Cardiac muscle cell (in vitro differentiated cells and primary cell): ENCODE results near the gene TSKS. TPM values are rescaled to one million over a fixed set of nuclear protein-coding genes. Genes with fewer than 3 reads are reported as not detected.
A peak's percentile ranks its signal among the peaks of the same experiment; 100 is the strongest.

Source experiments
- DNase-seq, 2 donors: peaks; one replicate each; pipeline versions ENCODE4 v3.0.0 to v3.0.0-alpha.2; 2010 to 2017; ENCODE audit warnings: low read depth in 1 of 2, low spot score in 1 of 2
- H3K27ac ChIP-seq: fragments of 200-600 bp; sonication (generic); 2 replicates; pipeline ENCODE4 v1.5.1; 2016
- H3K27me3 ChIP-seq: fragments of 200-600 bp; sonication (generic); 2 replicates; pipeline ENCODE4 v1.6.0; 2016; ENCODE audit warnings: control low read depth
- H3K36me3 ChIP-seq: fragments of 200-600 bp; sonication (generic); 2 replicates; pipeline ENCODE4 v1.5.1; 2016; ENCODE audit warnings: control low read depth
- H3K4me1 ChIP-seq: fragments of 200-600 bp; sonication (generic); 2 replicates; pipeline ENCODE4 v1.8.1; 2017; ENCODE audit warnings: low read depth, mild to moderate bottlenecking, mixed run types
- H3K4me3 ChIP-seq: fragments of 200-600 bp; sonication (generic); 2 replicates; pipeline ENCODE4 v1.5.1; 2016; ENCODE audit warnings: mild to moderate bottlenecking
- H3K9me3 ChIP-seq: fragments of 200-600 bp; sonication (generic); 2 replicates; pipeline ENCODE4 v1.5.1; 2017; ENCODE audit warnings: low read depth, mild to moderate bottlenecking, control low read depth
- polyA plus RNA-seq: library from polyadenylated mRNA; unstranded; fragments of >200 nt; fragmentation: Nextera tagmentation; extraction: Ambion mirVana; gene quantifications from 2 replicates; pipeline ENCODE4 v1.2.1, GENCODE V29; 2016
- total RNA-seq: library from RNA; depleted of rRNA; stranded (reverse); fragments of >200 nt; gene quantifications from 2 replicates; pipeline ENCODE4 v1.2.3, GENCODE V29; 2016
- TF ChIP-seq, protein P1 (sequence below): IDR thresholded peaks from 2 replicates; pipeline ENCODE4 v1.5.1; 2012; ENCODE audit warnings: low read depth, mild to moderate bottlenecking, low read length

The TSKS gene
- total and polyA plus RNA-seq, 2 experiments from 2014 or later = 0.09 TPM; not detected in 1

DNA sequence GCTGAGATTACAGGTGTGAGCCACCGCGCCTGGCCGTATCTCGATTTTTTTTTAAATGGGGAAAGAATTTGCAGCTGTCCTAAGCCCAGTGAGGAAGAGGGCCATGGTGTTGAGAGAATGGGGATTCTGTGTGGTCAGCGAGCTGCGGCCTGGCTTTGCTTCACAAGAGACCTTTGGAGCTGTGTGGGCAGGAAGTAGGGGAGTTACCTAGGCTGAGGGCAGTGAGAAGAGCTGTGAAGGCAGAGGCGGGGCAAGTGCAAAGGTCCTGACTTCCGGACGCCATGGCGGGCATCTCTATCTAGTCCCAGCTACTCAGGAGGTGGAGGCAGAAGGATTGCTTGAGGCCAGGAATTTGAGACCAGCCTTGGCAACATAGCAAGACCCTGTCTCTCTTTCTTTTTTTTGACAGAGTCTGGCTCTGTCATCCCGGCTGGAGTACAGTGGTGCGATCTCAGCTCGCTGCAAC, 8.6 kb upstream of the TSKS start:
- H3K27ac ChIP-seq = no peak overlapping the region

DNA sequence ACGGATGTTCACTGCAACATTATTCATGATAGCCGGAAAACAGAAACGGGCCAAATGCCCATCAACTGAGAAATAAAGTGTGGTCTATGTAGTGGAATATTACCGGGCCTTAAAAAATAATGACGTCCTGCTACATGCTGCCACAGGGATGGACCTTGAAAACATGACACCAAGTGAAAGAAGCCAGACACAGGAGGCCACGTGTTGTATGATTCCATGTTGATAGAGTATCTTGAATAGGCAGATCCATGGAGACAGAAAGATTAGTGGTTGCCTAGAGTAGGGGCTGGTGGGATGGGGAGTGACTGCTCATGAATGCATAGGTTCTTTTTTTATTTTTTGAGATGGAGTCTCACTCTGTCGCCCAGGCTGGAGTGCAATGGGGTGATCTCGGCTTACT, 7.4 kb upstream of the TSKS start:
- TF ChIP-seq, protein P1, sequence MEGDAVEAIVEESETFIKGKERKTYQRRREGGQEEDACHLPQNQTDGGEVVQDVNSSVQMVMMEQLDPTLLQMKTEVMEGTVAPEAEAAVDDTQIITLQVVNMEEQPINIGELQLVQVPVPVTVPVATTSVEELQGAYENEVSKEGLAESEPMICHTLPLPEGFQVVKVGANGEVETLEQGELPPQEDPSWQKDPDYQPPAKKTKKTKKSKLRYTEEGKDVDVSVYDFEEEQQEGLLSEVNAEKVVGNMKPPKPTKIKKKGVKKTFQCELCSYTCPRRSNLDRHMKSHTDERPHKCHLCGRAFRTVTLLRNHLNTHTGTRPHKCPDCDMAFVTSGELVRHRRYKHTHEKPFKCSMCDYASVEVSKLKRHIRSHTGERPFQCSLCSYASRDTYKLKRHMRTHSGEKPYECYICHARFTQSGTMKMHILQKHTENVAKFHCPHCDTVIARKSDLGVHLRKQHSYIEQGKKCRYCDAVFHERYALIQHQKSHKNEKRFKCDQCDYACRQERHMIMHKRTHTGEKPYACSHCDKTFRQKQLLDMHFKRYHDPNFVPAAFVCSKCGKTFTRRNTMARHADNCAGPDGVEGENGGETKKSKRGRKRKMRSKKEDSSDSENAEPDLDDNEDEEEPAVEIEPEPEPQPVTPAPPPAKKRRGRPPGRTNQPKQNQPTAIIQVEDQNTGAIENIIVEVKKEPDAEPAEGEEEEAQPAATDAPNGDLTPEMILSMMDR = no peak
- Histone ChIP-seq H3K4me3 (no peak overlapping the region), H3K4me1 (peaks cover 11% of the 10 kb centered on the region), H3K27me3 (no peaks in the 10 kb centered on the region), H3K27ac (no peak overlapping the region), H3K36me3 (peaks cover 2% of the 10 kb centered on the region), H3K9me3 (no peaks in the 10 kb centered on the region)
- DNase-seq = no peak

More for the DNA sequence above, 8.6 kb upstream of the TSKS start:
- no peak for DNase-seq
- Histone ChIP-seq H3K27me3 (no peaks in the 10 kb centered on the region), H3K36me3 (peaks cover 2% of the 10 kb centered on the region), H3K4me3 (no peak overlapping the region), H3K4me1 (peaks cover 6% of the 10 kb centered on the region), H3K9me3 (no peaks in the 10 kb centered on the region)
- TF ChIP-seq, protein P1 = no peak

DNA sequence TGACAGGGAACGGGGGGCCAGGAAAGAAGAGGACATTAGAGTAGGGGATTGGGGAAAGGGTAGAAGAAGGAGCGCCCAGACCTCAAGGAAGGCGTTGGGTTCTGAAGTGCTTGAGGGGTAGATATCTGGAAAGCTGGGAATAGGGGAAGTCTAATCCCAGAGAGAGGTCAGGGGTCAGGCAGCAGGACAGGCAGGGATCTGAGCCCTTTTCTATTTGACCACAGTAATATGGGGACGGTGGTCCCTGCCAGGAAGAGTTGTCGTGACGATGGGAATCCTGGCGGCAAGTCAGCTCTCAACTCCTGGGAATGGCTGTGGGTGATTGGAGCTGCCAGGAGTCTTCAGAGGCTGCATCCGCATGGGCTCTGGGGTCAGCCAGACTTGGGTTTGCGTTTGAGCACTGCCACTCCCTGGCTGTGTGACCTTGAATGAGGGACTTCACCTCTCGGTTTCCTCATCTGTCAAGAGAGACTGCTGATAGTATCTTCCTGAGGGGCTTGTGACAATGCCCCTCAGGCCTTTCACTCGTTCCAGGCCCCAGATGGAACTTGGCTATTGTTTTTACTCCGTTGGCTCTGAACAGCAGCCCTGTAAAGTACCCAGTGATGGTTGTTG, 5.0 kb upstream of the TSKS start:
- Histone ChIP-seq H3K9me3 (no peaks in the 10 kb centered on the region), H3K4me3 (peak overlapping the region; percentile 95), H3K27me3 (no peaks in the 10 kb centered on the region), H3K36me3 (no peaks in the 10 kb centered on the region), H3K27ac (no peak overlapping the region), H3K4me1 (peaks cover 11% of the 10 kb centered on the region)
- TF ChIP-seq, protein P1 = no peak
- peak in 1 of 2 donors; percentile 16 for DNase-seq

DNA sequence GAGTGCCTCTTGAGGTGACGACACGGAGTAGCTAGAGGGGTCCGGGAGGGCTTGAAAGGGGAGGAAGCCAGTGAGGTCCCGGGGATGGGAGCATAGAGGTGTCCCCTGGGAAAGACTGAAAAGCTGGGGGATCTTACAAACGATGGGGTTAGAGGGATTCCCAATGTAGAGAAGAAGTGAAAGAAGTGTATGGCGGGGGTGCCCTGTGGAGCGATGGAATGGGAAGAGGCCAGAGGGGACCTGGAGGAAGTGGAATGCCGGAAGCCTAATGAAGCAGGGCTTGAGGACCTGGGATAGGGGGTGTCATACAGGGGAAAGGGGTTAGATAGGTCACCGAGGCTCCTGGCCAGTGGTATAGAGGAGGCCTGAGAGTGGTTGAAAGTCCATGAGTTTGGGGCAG, 4.3 kb upstream of the TSKS start:
- Histone ChIP-seq H3K36me3 (no peaks in the 10 kb centered on the region), H3K27ac (peak overlapping the region; percentile 70), H3K27me3 (no peaks in the 10 kb centered on the region), H3K4me3 (peak overlapping the region; percentile 95), H3K9me3 (no peaks in the 10 kb centered on the region), H3K4me1 (peaks cover 11% of the 10 kb centered on the region)
- TF ChIP-seq, protein P1 = no peak
- peak; percentile 12 to 30 for DNase-seq

DNA sequence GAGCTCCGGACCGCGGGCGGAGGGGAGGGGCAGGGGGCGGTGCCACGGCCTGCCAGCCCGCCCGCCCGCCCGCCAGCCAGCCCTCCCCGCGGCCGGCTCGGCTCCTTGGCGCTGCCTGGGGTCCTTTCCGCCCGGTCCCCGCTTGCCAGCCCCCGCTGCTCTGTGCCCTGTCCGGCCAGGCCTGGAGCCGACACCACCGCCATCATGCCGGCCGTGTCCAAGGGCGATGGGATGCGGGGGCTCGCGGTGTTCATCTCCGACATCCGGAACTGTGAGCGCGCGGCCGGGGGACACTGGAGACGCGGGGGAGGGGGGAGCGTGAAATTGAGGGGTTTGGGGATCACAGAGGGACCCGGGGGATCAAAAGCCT, 3.8 kb upstream of the TSKS start, which contains the start of gene AP2A1:
TSS of gene AP2A1 (plus strand) at position 72 of the 370 bp plus-strand sequence. CDS start at position 205, 133 bp downstream.
- Histone ChIP-seq H3K27me3 (no peaks in the 10 kb centered on the region), H3K4me3 (peak within 1 kb of the TSS; percentile 95), H3K9me3 (no peaks in the 10 kb centered on the region), H3K27ac (peak within 1 kb of the TSS; percentile 98), H3K4me1 (peaks cover 11% of the 10 kb centered on the region), H3K36me3 (no peaks in the 10 kb centered on the region)
- TF ChIP-seq, protein P1 = no peak
- DNase-seq = no peak
